EH (cell line): ENCODE data around the gene ALDOA.

Experiments used
- DNase-seq: peaks from one replicate; pipeline ENCODE4 v3.0.0-alpha.2; 2015; ENCODE audit warnings: low read depth

The ALDOA gene

GRCh38 chr16:30069611-30070462 is 4.3 kb downstream of the ALDOA start:
- DNase-seq, result no peak

GRCh38 chr16:30070490-30070889 is 4.9 kb downstream of the ALDOA start:
- DNase-seq, result no peak

- peak; percentile 91 for DNase-seq
Measured at GRCh38 chr16:30075503-30076275, 10.1 kb downstream of the ALDOA start, which contains the start of gene PPP4C. Gene PPP4C, plus strand, starts transcription at chr16:30075994. Its CDS starts 384 bp downstream, at chr16:30076378.

- DNase-seq, result peak; percentile 34
Measured at GRCh38 chr16:30076276-30076791, 10.8 kb downstream of the ALDOA start.

- peak; percentile 64 for DNase-seq
Measured at GRCh38 chr16:30077656-30078055, 12.1 kb downstream of the ALDOA start.

- no peak for DNase-seq
Measured at GRCh38 chr16:30078744-30079143, 13.2 kb downstream of the ALDOA start.

GRCh38 chr16:30079480-30079879 is 13.9 kb downstream of the ALDOA start:
- no peak for DNase-seq

- DNase-seq, result no peak
Measured at GRCh38 chr16:30082545-30083090, 17.1 kb downstream of the ALDOA start.

- DNase-seq, result no peak
Measured at GRCh38 chr16:30083216-30084055, 17.9 kb downstream of the ALDOA start.

GRCh38 chr16:30084096-30084815 is 18.7 kb downstream of the ALDOA start:
- DNase-seq, result no peak

- DNase-seq, result no peak
Measured at GRCh38 chr16:30084816-30085159, 19.2 kb downstream of the ALDOA start.

- no peak for DNase-seq
Measured at GRCh38 chr16:30085247-30085646, 19.7 kb downstream of the ALDOA start.

GRCh38 chr16:30085820-30086219 is 20.3 kb downstream of the ALDOA start:
- DNase-seq, result no peak

GRCh38 chr16:30086291-30087140 is 21.0 kb downstream of the ALDOA start:
- no peak for DNase-seq

- DNase-seq, result no peak
Measured at GRCh38 chr16:30087181-30087898, 21.8 kb downstream of the ALDOA start.

- no peak for DNase-seq
Measured at GRCh38 chr16:30088237-30088831, 22.8 kb downstream of the ALDOA start.

GRCh38 chr16:30088832-30089624 is 23.5 kb downstream of the ALDOA start:
- DNase-seq, result no peak
